GM12878 (cell line): ENCODE data around the gene COIL. TPM values are rescaled to one million over a fixed set of nuclear protein-coding genes. Genes with fewer than 3 reads are reported as not detected.

Experiments used
- BRCA1 ChIP-seq: IDR thresholded peaks from 2 replicates; pipeline ENCODE4 v1.6.1; 2011; ENCODE audit warnings: low read depth, low read length, improper control_type of control experiment
- CBFB ChIP-seq: IDR thresholded peaks from 2 replicates; pipeline ENCODE4 v1.6.1; 2016; ENCODE audit warnings: antibody characterized with exemption, low read depth
- E4F1 ChIP-seq: fragments of 450-650 bp; IDR thresholded peaks from 2 replicates; pipeline ENCODE4 v1.6.1; 2018; ENCODE audit warnings: borderline replicate concordance, mild to moderate bottlenecking; ENCODE audit not compliant: partially characterized antibody
- ELK1 ChIP-seq: IDR thresholded peaks from 2 replicates; pipeline ENCODE4 v1.6.1; 2012; ENCODE audit warnings: low read depth, low read length, improper control_type of control experiment
- GABPA ChIP-seq: IDR thresholded peaks from 2 replicates; pipeline ENCODE4 v1.6.1; 2014; ENCODE audit warnings: antibody characterized with exemption, low read depth, mild to moderate bottlenecking, inconsistent platforms
- HSF1 ChIP-seq: fragments of 150-350 bp; IDR thresholded peaks from 2 replicates; pipeline ENCODE4 v1.6.1; 2014; ENCODE audit warnings: mild to moderate bottlenecking, low read depth, low read length
- IRF4 ChIP-seq: IDR thresholded peaks from 2 replicates; pipeline ENCODE4 v1.6.1; 2011; ENCODE audit warnings: low read depth, low read length
- JUNB ChIP-seq: IDR thresholded peaks from 2 replicates; pipeline ENCODE4 v1.6.1; 2016; ENCODE audit warnings: antibody characterized with exemption, mild to moderate bottlenecking
- KDM1A ChIP-seq: fragments of 200-600 bp; sonication (generic); IDR thresholded peaks from 2 replicates; pipeline ENCODE4 v1.6.1; 2016; ENCODE audit warnings: borderline replicate concordance
- MAX ChIP-seq: IDR thresholded peaks from 2 replicates; pipeline ENCODE4 v1.6.1; 2012; ENCODE audit warnings: low read depth, low read length, improper control_type of control experiment
- MEF2B ChIP-seq: fragments of 450-650 bp; IDR thresholded peaks from 2 replicates; pipeline ENCODE4 v1.6.1; 2018; ENCODE audit warnings: mild to moderate bottlenecking, moderate library complexity; ENCODE audit not compliant: partially characterized antibody, poor library complexity, severe bottlenecking
- RAD51 ChIP-seq: fragments of 450-650 bp; IDR thresholded peaks from 2 replicates; pipeline ENCODE4 v1.6.1; 2016; ENCODE audit warnings: moderate library complexity, mild to moderate bottlenecking, inconsistent platforms
- RBBP5 ChIP-seq: fragments of 200-600 bp; sonication (generic); conservative IDR thresholded peaks from 2 replicates; pipeline ENCODE4 v1.6.1; 2016
- REST ChIP-seq: IDR thresholded peaks from 2 replicates; pipeline ENCODE4 v1.6.1; 2012; ENCODE audit warnings: mild to moderate bottlenecking, low read depth, low read length
- SMAD5 ChIP-seq: IDR thresholded peaks from 2 replicates; pipeline ENCODE4 v1.6.1; 2016; ENCODE audit warnings: antibody characterized with exemption, low read depth
- SREBF1 ChIP-seq: IDR thresholded peaks from 2 replicates; pipeline ENCODE4 v1.6.1; 2012; ENCODE audit warnings: mild to moderate bottlenecking, low read length
- USF1 ChIP-seq: IDR thresholded peaks from 2 replicates; pipeline ENCODE4 v1.6.1; 2011; ENCODE audit warnings: borderline replicate concordance, low read depth, mild to moderate bottlenecking, moderate library complexity, mixed read lengths, low read length; ENCODE audit not compliant: insufficient read depth; ENCODE audit errors: extremely low read length
- ZNF217 ChIP-seq: fragments of 450-650 bp; IDR thresholded peaks from 2 replicates; pipeline ENCODE4 v1.6.1; 2017; ENCODE audit warnings: antibody characterized with exemption, mild to moderate bottlenecking
- ZNF24 ChIP-seq: fragments of 450-650 bp; IDR thresholded peaks from 2 replicates; pipeline ENCODE4 v1.6.1; 2017; ENCODE audit warnings: antibody characterized with exemption, mild to moderate bottlenecking
- ZNF622 ChIP-seq: fragments of 450-650 bp; IDR thresholded peaks from 2 replicates; pipeline ENCODE4 v1.6.1; 2017; ENCODE audit warnings: mild to moderate bottlenecking, inconsistent platforms
- polyA plus RNA-seq, 11 experiments: library from polyadenylated mRNA; depleted of rRNA in 4 of 11; unstranded in 6 of 11; stranded (reverse) in 5 of 11; fragments of >200 nt; fragmentation: Nextera tagmentation in 4 of 11; fragmentation: Illumina TruSeq in 1 of 11; extraction: Ambion mirVana in 4 of 11; extraction: Trizol in 1 of 11; gene quantifications; 1 replicate in 1 of 11; 2 replicates in 10 of 11; pipeline versions ENCODE4 v1.2.1 to v1.2.3, GENCODE V29; 2011 to 2016; ENCODE audit warnings: inconsistent platforms in 2 of 11, missing spikeins in 2 of 11, low read depth in 1 of 11
- total RNA-seq, 4 experiments: library from RNA; depleted of rRNA in 3 of 4; stranded (reverse); fragments of >200 nt in 3 of 4; fragmentation: Illumina TruSeq in 1 of 4; extraction: Trizol in 1 of 4; gene quantifications; 2 replicates each; pipeline versions ENCODE4 v1.2.1 to v1.2.3, GENCODE V29; 2013 to 2021

Gene COIL
- total and polyA plus RNA-seq, 10 of the 15 experiments (the other 5 are each of a cell fraction or from before 2014, with no cell fraction given), result 13.7 to 24.3 (median 17.4) TPM

GRCh38 chr17:56977673-56978395, 17.0 kb upstream of the COIL start, which contains the start of gene SCPEP1 (continued):
- no peak for TF ChIP-seq REST
- TF ChIP-seq MEF2B, result peak; percentile 16
- TF ChIP-seq ZNF217, result no peak
- TF ChIP-seq IRF4, result no peak
- TF ChIP-seq BRCA1, result no peak
- no peak for TF ChIP-seq HSF1
- TF ChIP-seq RAD51, result peak; percentile 71
- TF ChIP-seq ELK1, result no peak
- no peak for TF ChIP-seq JUNB
- TF ChIP-seq RBBP5, result no peak
- TF ChIP-seq KDM1A, result no peak
- no peak for TF ChIP-seq SREBF1
- TF ChIP-seq MAX, result no peak
- no peak for TF ChIP-seq CBFB
- TF ChIP-seq USF1, result peak; percentile 89
- no peak for TF ChIP-seq E4F1
- no peak for TF ChIP-seq ZNF24
- no peak for TF ChIP-seq GABPA
- TF ChIP-seq SMAD5, result no peak
- TF ChIP-seq ZNF622, result no peak
